Measurements from ENCODE around the gene ABHD17A.

GRCh38 chr19:1905863-1906375 is 20.6 kb upstream of the ABHD17A start:
- TF ChIP-seq, protein P1, sequence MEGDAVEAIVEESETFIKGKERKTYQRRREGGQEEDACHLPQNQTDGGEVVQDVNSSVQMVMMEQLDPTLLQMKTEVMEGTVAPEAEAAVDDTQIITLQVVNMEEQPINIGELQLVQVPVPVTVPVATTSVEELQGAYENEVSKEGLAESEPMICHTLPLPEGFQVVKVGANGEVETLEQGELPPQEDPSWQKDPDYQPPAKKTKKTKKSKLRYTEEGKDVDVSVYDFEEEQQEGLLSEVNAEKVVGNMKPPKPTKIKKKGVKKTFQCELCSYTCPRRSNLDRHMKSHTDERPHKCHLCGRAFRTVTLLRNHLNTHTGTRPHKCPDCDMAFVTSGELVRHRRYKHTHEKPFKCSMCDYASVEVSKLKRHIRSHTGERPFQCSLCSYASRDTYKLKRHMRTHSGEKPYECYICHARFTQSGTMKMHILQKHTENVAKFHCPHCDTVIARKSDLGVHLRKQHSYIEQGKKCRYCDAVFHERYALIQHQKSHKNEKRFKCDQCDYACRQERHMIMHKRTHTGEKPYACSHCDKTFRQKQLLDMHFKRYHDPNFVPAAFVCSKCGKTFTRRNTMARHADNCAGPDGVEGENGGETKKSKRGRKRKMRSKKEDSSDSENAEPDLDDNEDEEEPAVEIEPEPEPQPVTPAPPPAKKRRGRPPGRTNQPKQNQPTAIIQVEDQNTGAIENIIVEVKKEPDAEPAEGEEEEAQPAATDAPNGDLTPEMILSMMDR (IDR thresholded peaks at IDR 0.05), result no peak
- no peak for TF ChIP-seq EZH2 (IDR thresholded peaks at IDR 0.05; ENCODE audit: borderline replicate concordance, insufficient read depth, low read depth, low read length, poor library complexity, severe bottlenecking)

Data from B cell (primary cell).